WTC11 (cell line): ENCODE measurements around the gene CTDSPL2. TPM values are rescaled to one million over a fixed set of nuclear protein-coding genes. Genes with fewer than 3 reads are reported as not detected.

Experiments used
- ATAC-seq: fragments of 200-7000 bp; cut with Tn5 transposase; 2 replicates; pipeline ENCODE4 v1.10.0; 2021; ENCODE audit warnings: mild to moderate bottlenecking, moderate library complexity
- CTCF ChIA-PET: fragments of 300-600 bp; sonication (Branson Sonifier 250); formaldehyde crosslinking; loops from one replicate; lab custom pipeline; 2021; ENCODE audit warnings: antibody characterized with exemption; lab: Charles Lee
- POLR2A ChIA-PET: fragments of 350-600 bp; sonication (Branson Sonifier 250); formaldehyde crosslinking; loops from one replicate; lab custom pipeline; 2021; ENCODE audit warnings: antibody characterized with exemption; lab: Charles Lee
- DNase-seq: peaks from one replicate; pipeline ENCODE4 v3.0.0; 2021; ENCODE audit warnings: low spot score
- H3K27ac Mint-ChIP-seq: 2 replicates; pipeline ENCODE4 v1.8.0; 2021; ENCODE audit warnings: mixed read lengths
- H3K27me3 Mint-ChIP-seq: 2 replicates; pipeline ENCODE4 v1.8.0; 2021; ENCODE audit warnings: low read depth, mild to moderate bottlenecking, moderate library complexity, mixed read lengths
- H3K36me3 Mint-ChIP-seq: 2 replicates; pipeline ENCODE4 v1.8.0; 2021; ENCODE audit warnings: mixed read lengths
- H3K4me1 Mint-ChIP-seq: 2 replicates; pipeline ENCODE4 v1.8.0; 2022; ENCODE audit warnings: mixed read lengths
- H3K4me3 Mint-ChIP-seq: 2 replicates; pipeline ENCODE4 v1.8.0; 2021; ENCODE audit warnings: mild to moderate bottlenecking, moderate library complexity, mixed read lengths
- H3K9me3 Mint-ChIP-seq: 2 replicates; pipeline ENCODE4 v1.8.0; 2021; ENCODE audit warnings: mixed read lengths
- ESRRA ChIP-seq: sonication (generic); formaldehyde crosslinking; IDR thresholded peaks from 2 replicates; pipeline ENCODE4 v1.8.1; 2022; ENCODE audit warnings: mild to moderate bottlenecking, missing genetic modification reagents, borderline replicate concordance
- HMGXB4 ChIP-seq: sonication (generic); formaldehyde crosslinking; IDR thresholded peaks from 2 replicates; pipeline ENCODE4 v1.8.1; 2023; ENCODE audit warnings: mild to moderate bottlenecking, moderate library complexity, missing genetic modification reagents
- IRF2 ChIP-seq: sonication (generic); formaldehyde crosslinking; IDR thresholded peaks from 2 replicates; pipeline ENCODE4 v1.8.0; 2022; ENCODE audit warnings: low read depth, missing genetic modification reagents, borderline replicate concordance
- NFE2L1 ChIP-seq: sonication (generic); formaldehyde crosslinking; IDR thresholded peaks from 2 replicates; pipeline ENCODE4 v1.8.1; 2023; ENCODE audit warnings: missing genetic modification reagents
- OVOL2 ChIP-seq: fragments of 250-450 bp; sonication (Bioruptor Pico); IDR thresholded peaks from 2 replicates; pipeline ENCODE4 v1.9.0; 2021; ENCODE audit warnings: mild to moderate bottlenecking, borderline replicate concordance
- ZNF232 ChIP-seq: sonication (generic); formaldehyde crosslinking; IDR thresholded peaks from 2 replicates; pipeline ENCODE4 v1.8.0; 2022; ENCODE audit warnings: mild to moderate bottlenecking, missing genetic modification reagents
- ZNF423 ChIP-seq: fragments of 250-450 bp; sonication (Bioruptor Pico); IDR thresholded peaks from 2 replicates; pipeline ENCODE4 v2.1.2; 2022; ENCODE audit warnings: mild to moderate bottlenecking, moderate library complexity
- ZNF532 ChIP-seq: fragments of 250-450 bp; sonication (Bioruptor Pico); IDR thresholded peaks from 2 replicates; pipeline ENCODE4 v1.9.0; 2021; ENCODE audit warnings: mild to moderate bottlenecking, borderline replicate concordance
- ZNF671 ChIP-seq: fragments of 250-450 bp; sonication (Bioruptor Pico); IDR thresholded peaks from 2 replicates; pipeline ENCODE4 v1.8.0; 2021; ENCODE audit warnings: mild to moderate bottlenecking
- total RNA-seq: library from RNA; stranded (reverse); gene quantifications from 3 replicates; pipeline ENCODE4 v1.2.3, GENCODE V29; 2021
- TF ChIP-seq, protein P1 (sequence below): sonication (generic); formaldehyde crosslinking; IDR thresholded peaks from 2 replicates; pipeline ENCODE4 v1.8.0; 2022; ENCODE audit warnings: mild to moderate bottlenecking, missing genetic modification reagents
- TF ChIP-seq, protein P2 (sequence below): fragments of 250-450 bp; sonication (Bioruptor Pico); IDR thresholded peaks from 2 replicates; pipeline ENCODE4 v1.9.0; 2021; ENCODE audit warnings: mild to moderate bottlenecking
- TF ChIP-seq, protein P3 (sequence below): sonication (generic); formaldehyde crosslinking; IDR thresholded peaks from 2 replicates; pipeline ENCODE4 v1.8.0; 2022; ENCODE audit warnings: missing genetic modification reagents
- TF ChIP-seq, protein P4 (sequence below): sonication (generic); formaldehyde crosslinking; IDR thresholded peaks from 2 replicates; pipeline ENCODE4 v1.8.0; 2022; ENCODE audit warnings: mild to moderate bottlenecking, missing genetic modification reagents

The CTDSPL2 gene
- total RNA-seq, 1 experiment from 2014 or later, result 65.2 TPM

GRCh38 chr15:44535523-44536301, 108.3 kb downstream of the CTDSPL2 start (continued):
- no peak for TF ChIP-seq ZNF671 (CRISPR knock-in tag)
- no peak for TF ChIP-seq ZNF532 (CRISPR knock-in tag)
- TF ChIP-seq IRF2 (CRISPR knock-in tag), result no peak
- TF ChIP-seq ZNF232 (CRISPR knock-in tag), result no peak
- TF ChIP-seq, protein P1, sequence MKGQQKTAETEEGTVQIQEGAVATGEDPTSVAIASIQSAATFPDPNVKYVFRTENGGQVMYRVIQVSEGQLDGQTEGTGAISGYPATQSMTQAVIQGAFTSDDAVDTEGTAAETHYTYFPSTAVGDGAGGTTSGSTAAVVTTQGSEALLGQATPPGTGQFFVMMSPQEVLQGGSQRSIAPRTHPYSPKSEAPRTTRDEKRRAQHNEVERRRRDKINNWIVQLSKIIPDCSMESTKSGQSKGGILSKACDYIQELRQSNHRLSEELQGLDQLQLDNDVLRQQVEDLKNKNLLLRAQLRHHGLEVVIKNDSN, result no peak
- no peak for TF ChIP-seq ZNF423 (CRISPR knock-in tag)
- TF ChIP-seq, all 79 proteins: peak for 0

DNA sequence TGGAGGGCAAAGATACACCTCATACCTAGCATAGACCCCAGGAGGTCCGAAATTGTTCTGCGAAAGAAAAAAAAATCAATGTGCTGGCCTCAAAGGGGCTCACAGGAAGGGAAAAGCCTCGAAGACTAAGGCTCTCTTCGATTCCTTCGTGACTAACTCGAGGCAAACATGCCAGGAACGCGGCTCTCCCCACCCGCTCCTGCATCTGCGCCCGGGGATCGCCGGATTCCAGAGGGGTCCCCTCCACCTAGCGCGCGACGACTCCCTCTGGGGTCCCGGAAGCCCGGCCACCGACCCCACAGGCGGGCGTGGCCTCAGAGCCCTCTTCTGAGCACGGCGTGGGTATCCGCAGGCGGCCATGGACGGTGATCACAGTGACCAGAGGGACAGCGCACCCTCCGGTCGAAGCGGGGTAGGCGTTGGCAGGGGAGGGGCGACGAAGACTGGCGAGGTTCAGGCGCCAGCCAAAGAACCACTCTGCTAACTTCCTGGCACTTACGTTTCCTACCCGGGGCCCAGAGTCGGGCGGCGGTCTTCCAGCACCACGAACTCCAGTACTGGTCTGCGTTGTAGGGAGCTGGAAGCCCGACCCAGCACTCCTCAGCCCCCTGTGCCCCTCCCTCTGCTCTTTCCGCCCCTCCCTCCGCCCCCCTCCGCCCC, 109.0 kb downstream of the CTDSPL2 start:
- ATAC-seq (peak; percentile 83), DNase-seq (peak; percentile 82)
- ChIA-PET POLR2A (interaction anchor here (0.5 to 2.6 kb wide), 5 partner anchors 9 to 686 kb away, joined by 3 to 10 read pairs (median 3); partner anchors contain the start of gene CTDSPL2), CTCF (interaction anchor here (0.5 to 1.7 kb wide), 6 partner anchors 10 to 201 kb away, joined by 3 to 10 read pairs (median 3); partner anchors contain the start of gene SPG11)
- Mint-ChIP-seq H3K9me3 (no peaks in the 10 kb centered on the region), H3K27me3 (no peaks in the 10 kb centered on the region), H3K36me3 (peaks cover 25% of the 10 kb centered on the region), H3K27ac (peak overlapping the region; percentile 99), H3K4me3 (peak overlapping the region; percentile 89), H3K4me1 (peaks cover 24% of the 10 kb centered on the region)
- TF ChIP-seq, protein P2, sequence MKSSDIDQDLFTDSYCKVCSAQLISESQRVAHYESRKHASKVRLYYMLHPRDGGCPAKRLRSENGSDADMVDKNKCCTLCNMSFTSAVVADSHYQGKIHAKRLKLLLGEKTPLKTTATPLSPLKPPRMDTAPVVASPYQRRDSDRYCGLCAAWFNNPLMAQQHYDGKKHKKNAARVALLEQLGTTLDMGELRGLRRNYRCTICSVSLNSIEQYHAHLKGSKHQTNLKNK (CRISPR knock-in tag), result no peak
- TF ChIP-seq, protein P3, sequence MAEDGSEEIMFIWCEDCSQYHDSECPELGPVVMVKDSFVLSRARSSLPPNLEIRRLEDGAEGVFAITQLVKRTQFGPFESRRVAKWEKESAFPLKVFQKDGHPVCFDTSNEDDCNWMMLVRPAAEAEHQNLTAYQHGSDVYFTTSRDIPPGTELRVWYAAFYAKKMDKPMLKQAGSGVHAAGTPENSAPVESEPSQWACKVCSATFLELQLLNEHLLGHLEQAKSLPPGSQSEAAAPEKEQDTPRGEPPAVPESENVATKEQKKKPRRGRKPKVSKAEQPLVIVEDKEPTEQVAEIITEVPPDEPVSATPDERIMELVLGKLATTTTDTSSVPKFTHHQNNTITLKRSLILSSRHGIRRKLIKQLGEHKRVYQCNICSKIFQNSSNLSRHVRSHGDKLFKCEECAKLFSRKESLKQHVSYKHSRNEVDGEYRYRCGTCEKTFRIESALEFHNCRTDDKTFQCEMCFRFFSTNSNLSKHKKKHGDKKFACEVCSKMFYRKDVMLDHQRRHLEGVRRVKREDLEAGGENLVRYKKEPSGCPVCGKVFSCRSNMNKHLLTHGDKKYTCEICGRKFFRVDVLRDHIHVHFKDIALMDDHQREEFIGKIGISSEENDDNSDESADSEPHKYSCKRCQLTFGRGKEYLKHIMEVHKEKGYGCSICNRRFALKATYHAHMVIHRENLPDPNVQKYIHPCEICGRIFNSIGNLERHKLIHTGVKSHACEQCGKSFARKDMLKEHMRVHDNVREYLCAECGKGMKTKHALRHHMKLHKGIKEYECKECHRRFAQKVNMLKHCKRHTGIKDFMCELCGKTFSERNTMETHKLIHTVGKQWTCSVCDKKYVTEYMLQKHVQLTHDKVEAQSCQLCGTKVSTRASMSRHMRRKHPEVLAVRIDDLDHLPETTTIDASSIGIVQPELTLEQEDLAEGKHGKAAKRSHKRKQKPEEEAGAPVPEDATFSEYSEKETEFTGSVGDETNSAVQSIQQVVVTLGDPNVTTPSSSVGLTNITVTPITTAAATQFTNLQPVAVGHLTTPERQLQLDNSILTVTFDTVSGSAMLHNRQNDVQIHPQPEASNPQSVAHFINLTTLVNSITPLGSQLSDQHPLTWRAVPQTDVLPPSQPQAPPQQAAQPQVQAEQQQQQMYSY (CRISPR knock-in tag), result no peak
- TF ChIP-seq HMGXB4 (CRISPR knock-in tag) (peak; percentile 32; the same call in 1 of the 2 replicates), OVOL2 (CRISPR knock-in tag) (no peak), ESRRA (CRISPR knock-in tag) (peak; percentile 65; the same call in 1 of the 2 replicates), NFE2L1 (0 out of 2 replicates have a peak, but pooled peaks have one; percentile 1)
- TF ChIP-seq, protein P4, sequence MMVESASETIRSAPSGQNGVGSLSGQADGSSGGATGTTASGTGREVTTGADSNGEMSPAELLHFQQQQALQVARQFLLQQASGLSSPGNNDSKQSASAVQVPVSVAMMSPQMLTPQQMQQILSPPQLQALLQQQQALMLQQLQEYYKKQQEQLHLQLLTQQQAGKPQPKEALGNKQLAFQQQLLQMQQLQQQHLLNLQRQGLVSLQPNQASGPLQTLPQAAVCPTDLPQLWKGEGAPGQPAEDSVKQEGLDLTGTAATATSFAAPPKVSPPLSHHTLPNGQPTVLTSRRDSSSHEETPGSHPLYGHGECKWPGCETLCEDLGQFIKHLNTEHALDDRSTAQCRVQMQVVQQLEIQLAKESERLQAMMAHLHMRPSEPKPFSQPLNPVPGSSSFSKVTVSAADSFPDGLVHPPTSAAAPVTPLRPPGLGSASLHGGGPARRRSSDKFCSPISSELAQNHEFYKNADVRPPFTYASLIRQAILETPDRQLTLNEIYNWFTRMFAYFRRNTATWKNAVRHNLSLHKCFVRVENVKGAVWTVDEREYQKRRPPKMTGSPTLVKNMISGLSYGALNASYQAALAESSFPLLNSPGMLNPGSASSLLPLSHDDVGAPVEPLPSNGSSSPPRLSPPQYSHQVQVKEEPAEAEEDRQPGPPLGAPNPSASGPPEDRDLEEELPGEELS (CRISPR knock-in tag), result peak; percentile 79; the same call in 1 of the 2 replicates
